OCI-LY7 (cell line): ENCODE measurements around the gene OXLD1. TPM values are rescaled to one million over a fixed set of nuclear protein-coding genes. Genes with fewer than 3 reads are reported as not detected.

Experiments used
- BruUV-seq: library from RNA; stranded (reverse); fragments of 400-500 nt; replicated peaks from 2 replicates; lab custom pipeline; 2021; lab: Mats Ljungman, UMichigan
- CTCF ChIA-PET: fragments of 300-600 bp; sonication (Branson Sonifier 250); formaldehyde crosslinking; loops from one replicate; lab custom pipeline; 2022; ENCODE audit warnings: antibody characterized with exemption; ENCODE audit not compliant: unreplicated experiment; lab: Charles Lee
- POLR2A ChIA-PET: fragments of 300-600 bp; sonication (Branson Sonifier 250); formaldehyde crosslinking; loops from one replicate; lab custom pipeline; 2022; ENCODE audit warnings: antibody characterized with exemption; lab: Charles Lee
- DNase-seq: peaks from one replicate; pipeline ENCODE4 v3.0.0-alpha.2; 2015; ENCODE audit warnings: low spot score
- H2AFZ ChIP-seq: fragments of 200-600 bp; sonication (generic), shearing (Covaris generic); 2 replicates; pipeline ENCODE4 v1.6.1; 2014; ENCODE audit warnings: mild to moderate bottlenecking, antibody characterized with exemption, low read length, moderate library complexity
- H3K27ac ChIP-seq: fragments of 200-600 bp; sonication (generic); 2 replicates; pipeline ENCODE4 v1.5.1; 2014; ENCODE audit warnings: mixed run types, low read depth, mild to moderate bottlenecking, moderate library complexity, low read length, inconsistent platforms; ENCODE audit not compliant: poor library complexity, severe bottlenecking
- H3K36me3 ChIP-seq: fragments of 200-600 bp; sonication (generic); 2 replicates; pipeline ENCODE4 v1.6.1; 2014; ENCODE audit warnings: mild to moderate bottlenecking, antibody characterized with exemption, low read length, moderate library complexity, mixed read lengths; ENCODE audit not compliant: insufficient read depth
- H3K4me1 ChIP-seq: fragments of 200-600 bp; sonication (generic); 2 replicates; pipeline ENCODE4 v1.5.1; 2014; ENCODE audit warnings: mild to moderate bottlenecking, low read length; ENCODE audit not compliant: insufficient read depth, poor library complexity, severe bottlenecking
- H3K4me2 ChIP-seq: fragments of 200-600 bp; sonication (generic); 2 replicates; pipeline ENCODE4 v1.6.1; 2014; ENCODE audit warnings: mild to moderate bottlenecking, low read length
- H3K4me3 ChIP-seq: fragments of 200-600 bp; sonication (generic); 2 replicates; pipeline ENCODE4 v1.5.1; 2014; ENCODE audit warnings: mild to moderate bottlenecking, low read depth, low read length; ENCODE audit not compliant: poor library complexity, severe bottlenecking
- H3K79me2 ChIP-seq: fragments of 200-600 bp; sonication (generic); 2 replicates; pipeline ENCODE4 v1.6.1; 2016; ENCODE audit warnings: low read depth, mild to moderate bottlenecking, low read length, moderate library complexity, mixed read lengths; ENCODE audit not compliant: insufficient read depth
- H3K9me2 ChIP-seq: fragments of 200-600 bp; sonication (generic); 2 replicates; pipeline ENCODE4 v1.6.1; 2016; ENCODE audit warnings: mild to moderate bottlenecking, low read length, mixed read lengths; ENCODE audit not compliant: insufficient read depth
- H3K9me3 ChIP-seq: fragments of 200-600 bp; sonication (generic); 2 replicates; pipeline ENCODE4 v1.6.1; 2014; ENCODE audit warnings: mild to moderate bottlenecking, mixed run types, low read length, mixed read lengths
- H4K20me1 ChIP-seq: fragments of 200-600 bp; sonication (generic); 2 replicates; pipeline ENCODE4 v1.6.1; 2014; ENCODE audit warnings: mild to moderate bottlenecking, antibody characterized with exemption, low read length, moderate library complexity, mixed read lengths; ENCODE audit not compliant: insufficient read depth
- CTCF ChIP-seq: fragments of 200-600 bp; sonication (generic); conservative IDR thresholded peaks from 2 replicates; pipeline ENCODE4 v1.5.1; 2014; ENCODE audit warnings: mild to moderate bottlenecking, antibody characterized with exemption, low read length, moderate library complexity, mixed read lengths
- EZH2phosphoT487 ChIP-seq: fragments of 200-600 bp; sonication (generic); IDR thresholded peaks from 2 replicates; pipeline ENCODE4 v1.6.1; 2018; ENCODE audit warnings: low read depth, borderline replicate concordance, mild to moderate bottlenecking, mixed run types, antibody characterized with exemption, low read length, moderate library complexity, mixed read lengths
- intact Hi-C: fragments of 100-400 bp; cut with micrococcal nuclease; formaldehyde crosslinking; loops from one replicate; pipeline ENCODE4 v1.10.0; 2022; ENCODE audit not compliant: unreplicated experiment
- total RNA-seq, 2 experiments: library from RNA; depleted of rRNA in 1 of 2; stranded (reverse); fragments of >200 nt in 1 of 2; shearing (Covaris generic) in 1 of 2; gene quantifications; 2 replicates each; pipeline ENCODE4 v1.2.3, GENCODE V29; 2014 to 2022

The OXLD1 gene
- total RNA-seq, 2 experiments from 2014 or later: 116 to 151 TPM

- TF ChIP-seq EZH2phosphoT487 (no peak), CTCF (no peak)
- H3K27ac ChIP-seq: no peak overlapping the region
- H3K4me1 ChIP-seq: peaks cover 11% of the 10 kb centered on the region
- no TSS peak for BruUV-seq
- H4K20me1 ChIP-seq: no peaks in the 10 kb centered on the region
- H3K79me2 ChIP-seq: no peaks in the 10 kb centered on the region
- H3K36me3 ChIP-seq: no peaks in the 10 kb centered on the region
- CTCF ChIA-PET: no interaction called here
- no peak overlapping the region for H3K4me2 ChIP-seq
- no peaks in the 10 kb centered on the region for H3K9me3 ChIP-seq
- H3K4me3 ChIP-seq: no peak overlapping the region
- no peak overlapping the region for H2AFZ ChIP-seq
- no peaks in the 10 kb centered on the region for H3K9me2 ChIP-seq
- intact Hi-C loops: no loop called here
- DNase-seq: no peak
- POLR2A ChIA-PET: no interaction called here
These were observed 14.7 kb downstream of the OXLD1 start for GRCh38 chr17:81651692-81652091.

DNA sequence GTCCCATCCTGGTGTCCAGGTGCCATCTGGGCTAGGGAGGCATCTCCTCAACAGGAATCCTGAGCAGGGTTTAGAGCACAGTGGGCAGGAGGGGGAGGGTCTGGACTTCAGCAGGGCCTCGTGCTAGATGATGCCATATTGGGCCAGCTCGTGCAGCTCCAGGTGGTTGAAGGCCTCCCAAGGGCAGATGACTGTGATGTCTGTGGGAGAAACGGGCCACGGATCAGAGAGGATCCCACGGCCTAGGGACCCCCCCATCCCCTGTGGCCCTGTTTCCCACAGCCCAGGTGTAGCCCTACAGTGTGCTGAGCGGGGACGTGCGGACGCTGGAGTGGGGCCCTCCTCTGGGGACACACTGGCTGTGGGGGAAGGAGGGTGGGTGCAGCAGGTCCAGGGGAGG is 15.5 kb downstream of the OXLD1 start:
- no peak for DNase-seq
- TF ChIP-seq EZH2phosphoT487 (no peak), CTCF (no peak)
- no TSS peak for BruUV-seq
- H3K4me2 ChIP-seq: no peak overlapping the region
- POLR2A ChIA-PET: interaction anchor here (0.7 kb wide), 1 partner anchor 10 kb away, joined by 3 read pairs; no protein-coding TSS in a partner anchor
- H2AFZ ChIP-seq: no peak overlapping the region
- no peaks in the 10 kb centered on the region for H3K9me3 ChIP-seq
- H3K4me3 ChIP-seq: no peak overlapping the region
- peaks cover 11% of the 10 kb centered on the region for H3K4me1 ChIP-seq
- H4K20me1 ChIP-seq: no peaks in the 10 kb centered on the region
- CTCF ChIA-PET: no interaction called here
- no peaks in the 10 kb centered on the region for H3K79me2 ChIP-seq
- H3K9me2 ChIP-seq: no peaks in the 10 kb centered on the region
- no peaks in the 10 kb centered on the region for H3K36me3 ChIP-seq
- intact Hi-C loops: no loop called here
- no peak overlapping the region for H3K27ac ChIP-seq

GRCh38 chr17:81648707-81649085 is 17.7 kb downstream of the OXLD1 start:
- CTCF ChIA-PET: no interaction called here
- H3K4me3 ChIP-seq: no peak overlapping the region
- no TSS peak for BruUV-seq
- POLR2A ChIA-PET: interaction anchor here (0.6 kb wide), 1 partner anchor 16 kb away, joined by 5 read pairs; no protein-coding TSS in a partner anchor
- no peaks in the 10 kb centered on the region for H3K9me2 ChIP-seq
- no peaks in the 10 kb centered on the region for H3K9me3 ChIP-seq
- TF ChIP-seq CTCF: no peak
- no peak for TF ChIP-seq EZH2phosphoT487
- peaks cover 10% of the 10 kb centered on the region for H3K4me1 ChIP-seq
- no peaks in the 10 kb centered on the region for H3K36me3 ChIP-seq
- intact Hi-C loops: no loop called here
- H3K4me2 ChIP-seq: no peak overlapping the region
- no peak for DNase-seq
- no peaks in the 10 kb centered on the region for H4K20me1 ChIP-seq
- no peaks in the 10 kb centered on the region for H3K79me2 ChIP-seq
- H2AFZ ChIP-seq: no peak overlapping the region
- H3K27ac ChIP-seq: no peak overlapping the region
